OCI-LY3 (cell line): ENCODE data around the gene STAT5B.
A peak's percentile ranks its signal among the peaks of the same experiment; 100 is the strongest.

Experiments
- H2AFZ ChIP-seq: fragments of 200-600, 300-600 bp; shearing (Covaris generic); 2 replicates; pipeline ENCODE4 v1.6.0; 2014; ENCODE audit warnings: antibody characterized with exemption, low read depth, low read length
- H3K27ac ChIP-seq: fragments of 200-600, 300-600 bp; sonication (generic); 2 replicates; pipeline ENCODE4 v1.5.1; 2014; ENCODE audit warnings: mild to moderate bottlenecking, low read length, moderate library complexity, mixed read lengths
- H3K27me3 ChIP-seq: fragments of 200-600, 300-600 bp; sonication (generic); 2 replicates; pipeline ENCODE4 v1.6.1; 2014; ENCODE audit warnings: low read depth, low read length, mixed read lengths
- H3K36me3 ChIP-seq: fragments of 200-600, 300-600 bp; sonication (generic); replicated peaks from 2 replicates; pipeline ENCODE3; 2014; ENCODE audit warnings: low read depth, low read length, mixed read lengths
- H3K4me1 ChIP-seq: fragments of 300-600, 200-600 bp; sonication (generic); 2 replicates; pipeline ENCODE4 v1.6.1; 2014; ENCODE audit warnings: low read length, mixed read lengths
- H3K4me2 ChIP-seq: fragments of 200-600, 300-600 bp; sonication (generic); 2 replicates; pipeline ENCODE4 v1.6.1; 2014; ENCODE audit warnings: low read length, mixed read lengths
- H3K4me3 ChIP-seq: fragments of 300-600, 200-600 bp; sonication (generic); 2 replicates; pipeline ENCODE4 v1.5.1; 2014; ENCODE audit warnings: antibody characterized with exemption, mild to moderate bottlenecking, low read length, moderate library complexity
- H3K79me2 ChIP-seq: fragments of 300-600, 200-600 bp; shearing (Covaris generic); 2 replicates; pipeline ENCODE4 v1.6.1; 2014; ENCODE audit warnings: mild to moderate bottlenecking, low read length, mixed read lengths
- H3K9ac ChIP-seq: fragments of 300-600, 200-600 bp; shearing (Covaris generic); 2 replicates; pipeline ENCODE4 v1.6.0; 2014; ENCODE audit warnings: mild to moderate bottlenecking, low read length, moderate library complexity
- H3K9me3 ChIP-seq: fragments of 200-600, 300-600 bp; shearing (Covaris generic); 2 replicates; pipeline ENCODE4 v1.6.1; 2014; ENCODE audit warnings: low read length, mixed read lengths; ENCODE audit not compliant: insufficient read depth
- H4K20me1 ChIP-seq: fragments of 200-600, 300-600 bp; sonication (generic); 2 replicates; pipeline ENCODE4 v1.6.1; 2016; ENCODE audit warnings: low read length, mixed read lengths; ENCODE audit not compliant: insufficient read depth
- CTCF ChIP-seq: fragments of 200-600, 300-600 bp; sonication (generic); IDR thresholded peaks from 2 replicates; pipeline ENCODE4 v1.5.1; 2014; ENCODE audit warnings: antibody characterized with exemption, low read length, low read depth
- EZH2phosphoT487 ChIP-seq: fragments of 200-600 bp; shearing (Covaris generic); IDR thresholded peaks from 2 replicates; pipeline ENCODE4 v1.6.1; 2018; ENCODE audit warnings: antibody characterized with exemption, mixed run types, low read depth

Gene STAT5B

GRCh38 chr17:42192189-42193126 is 83.7 kb downstream of the STAT5B start:
- Histone ChIP-seq H3K79me2 (peaks cover 3% of the 10 kb centered on the region; the same call in 1 of the 2 replicates), H2AFZ (no peak overlapping the region), H3K4me3 (peak overlapping the region; percentile 98; the same call in 1 of the 2 replicates), H3K27me3 (no peaks in the 10 kb centered on the region), H4K20me1 (no peaks in the 10 kb centered on the region), H3K4me1 (peaks cover 10% of the 10 kb centered on the region), H3K4me2 (peak overlapping the region; percentile 97), H3K9ac (no peak overlapping the region), H3K36me3 (no peaks in the 10 kb centered on the region), H3K9me3 (no peaks in the 10 kb centered on the region), H3K27ac (no peak overlapping the region)
- TF ChIP-seq CTCF (no peak), EZH2phosphoT487 (no peak)

DNA sequence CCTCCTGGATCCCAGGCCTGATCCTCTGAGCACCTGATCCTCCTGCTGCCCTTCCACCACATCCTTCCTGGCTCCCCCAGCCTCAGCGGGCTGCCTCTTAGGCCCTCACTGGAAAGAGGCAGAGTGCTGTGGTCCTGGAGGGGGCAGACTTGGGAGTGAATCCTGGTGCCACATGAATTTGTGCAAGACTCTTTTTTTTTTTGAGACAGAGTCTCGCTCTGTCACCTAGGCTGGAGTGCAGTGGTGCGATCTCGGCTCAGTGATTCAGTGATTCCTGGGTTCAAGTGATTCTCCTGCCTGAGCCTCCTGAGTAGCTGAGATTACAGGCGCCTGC is 84.9 kb downstream of the STAT5B start:
- TF ChIP-seq EZH2phosphoT487 (no peak), CTCF (no peak)
- Histone ChIP-seq H3K27ac (no peak overlapping the region), H3K4me2 (no peak overlapping the region), H2AFZ (no peak overlapping the region), H3K9ac (no peak overlapping the region), H4K20me1 (no peaks in the 10 kb centered on the region), H3K9me3 (no peaks in the 10 kb centered on the region), H3K27me3 (no peaks in the 10 kb centered on the region), H3K4me1 (peaks cover 15% of the 10 kb centered on the region), H3K4me3 (no peak overlapping the region), H3K79me2 (peaks cover 3% of the 10 kb centered on the region; the same call in 1 of the 2 replicates), H3K36me3 (no peaks in the 10 kb centered on the region)

DNA sequence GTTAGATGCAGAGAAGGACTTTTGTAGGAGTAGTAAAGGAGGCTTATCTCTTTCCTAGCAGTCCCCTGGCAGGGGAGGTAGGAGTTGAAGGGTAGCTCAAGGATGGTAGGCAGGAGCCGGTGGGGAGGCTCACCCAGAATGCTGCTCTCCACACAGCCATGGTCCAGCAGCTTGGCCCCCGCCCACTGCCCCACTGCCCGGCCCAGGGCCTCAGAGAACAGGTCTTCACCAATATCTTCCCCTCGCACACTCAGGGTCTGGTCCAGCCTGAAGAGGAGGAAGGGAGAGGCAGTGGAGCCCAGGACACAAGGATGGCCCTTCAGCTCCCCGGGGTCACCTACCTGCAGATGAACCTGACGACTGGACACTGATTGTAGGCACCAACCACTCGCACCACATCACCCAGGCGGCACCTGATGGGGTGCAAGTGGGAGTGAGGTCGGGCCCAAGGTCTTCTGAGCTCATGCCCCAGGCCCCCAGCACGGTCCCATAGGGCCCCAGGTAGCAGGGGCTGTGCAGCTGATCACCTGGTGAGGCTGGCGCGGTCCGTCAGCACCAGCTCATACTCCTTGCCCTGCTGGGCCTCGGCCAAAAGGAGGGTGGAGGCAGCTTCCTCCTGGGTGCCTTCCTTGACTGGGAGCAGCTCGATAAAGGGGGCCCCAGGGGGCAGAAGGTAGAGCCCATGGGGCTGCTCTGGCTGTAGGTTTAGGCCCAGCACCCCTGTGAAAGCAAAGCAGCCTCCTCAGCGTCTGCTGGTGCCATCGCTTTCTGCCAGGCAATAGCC is 85.5 kb downstream of the STAT5B start:
- H3K79me2 ChIP-seq, result peaks cover 3% of the 10 kb centered on the region; the same call in 1 of the 2 replicates
- H3K36me3 ChIP-seq, result no peaks in the 10 kb centered on the region
- no peak overlapping the region for H3K4me2 ChIP-seq
- H3K27ac ChIP-seq, result no peak overlapping the region
- no peaks in the 10 kb centered on the region for H3K27me3 ChIP-seq
- H2AFZ ChIP-seq, result no peak overlapping the region
- no peaks in the 10 kb centered on the region for H3K9me3 ChIP-seq
- H4K20me1 ChIP-seq, result no peaks in the 10 kb centered on the region
- peaks cover 18% of the 10 kb centered on the region for H3K4me1 ChIP-seq
- TF ChIP-seq CTCF (no peak), EZH2phosphoT487 (no peak)
- H3K4me3 ChIP-seq, result no peak overlapping the region
- H3K9ac ChIP-seq, result no peak overlapping the region

- Histone ChIP-seq H3K4me3 (no peak overlapping the region), H4K20me1 (no peaks in the 10 kb centered on the region), H3K27ac (no peak overlapping the region), H3K36me3 (no peaks in the 10 kb centered on the region), H3K4me2 (no peak overlapping the region), H3K9me3 (no peaks in the 10 kb centered on the region), H3K79me2 (peaks cover 3% of the 10 kb centered on the region; the same call in 1 of the 2 replicates), H3K27me3 (no peaks in the 10 kb centered on the region), H3K4me1 (peaks cover 26% of the 10 kb centered on the region), H3K9ac (no peak overlapping the region), H2AFZ (no peak overlapping the region)
- TF ChIP-seq EZH2phosphoT487 (no peak), CTCF (no peak)
These were observed 86.6 kb downstream of the STAT5B start for GRCh38 chr17:42189651-42189965.
